Endodermal cell (in vitro differentiated cells): ENCODE data around the gene SLC22A17. TPM values are rescaled to one million over a fixed set of nuclear protein-coding genes. Genes with fewer than 3 reads are reported as not detected.

ENCODE experiments used
- DNase-seq: peaks from one replicate; pipeline ENCODE4 v3.0.0-alpha.2; 2017
- H3K27ac ChIP-seq: 2 replicates; pipeline ENCODE4 v1.5.1; 2013; ENCODE audit warnings: mild to moderate bottlenecking, low read depth, low read length, moderate library complexity
- H3K27me3 ChIP-seq: 2 replicates; pipeline ENCODE4 v1.6.1; 2013; ENCODE audit warnings: mild to moderate bottlenecking, low read length, moderate library complexity; ENCODE audit not compliant: insufficient read depth, control insufficient read depth, poor library complexity, severe bottlenecking
- H3K36me3 ChIP-seq: 2 replicates; pipeline ENCODE4 v1.7.0; 2013; ENCODE audit warnings: mild to moderate bottlenecking, low read length, moderate library complexity; ENCODE audit not compliant: control insufficient read depth, insufficient read depth
- H3K4me1 ChIP-seq: one replicate; pipeline ENCODE4 v1.7.0; 2013; ENCODE audit warnings: low read length; ENCODE audit not compliant: control insufficient read depth, insufficient read depth
- H3K4me3 ChIP-seq: 2 replicates; pipeline ENCODE4 v1.5.1; 2013; ENCODE audit warnings: mild to moderate bottlenecking, low read length, moderate library complexity
- H3K9ac ChIP-seq: 2 replicates; pipeline ENCODE4 v1.6.1; 2013; ENCODE audit warnings: mild to moderate bottlenecking, low read length, moderate library complexity; ENCODE audit not compliant: poor library complexity, severe bottlenecking; ENCODE audit errors: extremely low read depth
- H3K9me3 ChIP-seq: 2 replicates; pipeline ENCODE4 v1.6.1; 2013; ENCODE audit warnings: mild to moderate bottlenecking, low read length, moderate library complexity; ENCODE audit not compliant: control insufficient read depth
- H3K27ac Mint-ChIP-seq: 2 replicates; pipeline ENCODE4 v1.8.0; 2020; ENCODE audit warnings: mixed read lengths
- H3K27me3 Mint-ChIP-seq: 2 replicates; pipeline ENCODE4 v1.8.0; 2021; ENCODE audit warnings: mild to moderate bottlenecking, mixed read lengths; ENCODE audit not compliant: insufficient read depth
- H3K36me3 Mint-ChIP-seq: 2 replicates; pipeline ENCODE4 v1.8.0; 2020; ENCODE audit warnings: low read depth, mixed read lengths
- H3K4me1 Mint-ChIP-seq: 2 replicates; pipeline ENCODE4 v1.8.0; 2020; ENCODE audit warnings: mixed read lengths
- H3K4me3 Mint-ChIP-seq: 2 replicates; pipeline ENCODE4 v1.8.0; 2020; ENCODE audit warnings: mild to moderate bottlenecking, moderate library complexity, mixed read lengths
- H3K9me3 Mint-ChIP-seq: 2 replicates; pipeline ENCODE4 v1.8.0; 2020; ENCODE audit warnings: mild to moderate bottlenecking, mixed read lengths
- CTCF ChIP-seq: fragments of 200-600 bp; sonication (generic); conservative IDR thresholded peaks from 2 replicates; pipeline ENCODE4 v1.5.0; 2021; ENCODE audit warnings: antibody characterized with exemption, mild to moderate bottlenecking
- WGBS, 2 experiments: methylation state at CpG; one replicate each; pipeline versions ENCODE4 v1.1.5 to v1.1.7; 2013; ENCODE audit warnings: missing lambda C conversion rate in 2 of 2, mixed read lengths in 1 of 2; ENCODE audit not compliant: insufficient coverage in 1 of 2, insufficient read length in 1 of 2; 5-methylcytosine and 5-hydroxymethylcytosine counted together
- total RNA-seq, 2 donors: library from RNA; stranded (reverse); fragmentation: NEBNext Ultra II Directional in 1 of 2; extraction: Animal tissue kit (Norgen Biotek cat#: 25700) in 1 of 2; gene quantifications; 2 replicates in 1 of 2; 3 replicates in 1 of 2; pipeline ENCODE4 v1.2.1, GENCODE V29; 2021

The SLC22A17 gene
- total RNA-seq, 2 donors from 2014 or later = 49.9 to 89.0 TPM

DNA sequence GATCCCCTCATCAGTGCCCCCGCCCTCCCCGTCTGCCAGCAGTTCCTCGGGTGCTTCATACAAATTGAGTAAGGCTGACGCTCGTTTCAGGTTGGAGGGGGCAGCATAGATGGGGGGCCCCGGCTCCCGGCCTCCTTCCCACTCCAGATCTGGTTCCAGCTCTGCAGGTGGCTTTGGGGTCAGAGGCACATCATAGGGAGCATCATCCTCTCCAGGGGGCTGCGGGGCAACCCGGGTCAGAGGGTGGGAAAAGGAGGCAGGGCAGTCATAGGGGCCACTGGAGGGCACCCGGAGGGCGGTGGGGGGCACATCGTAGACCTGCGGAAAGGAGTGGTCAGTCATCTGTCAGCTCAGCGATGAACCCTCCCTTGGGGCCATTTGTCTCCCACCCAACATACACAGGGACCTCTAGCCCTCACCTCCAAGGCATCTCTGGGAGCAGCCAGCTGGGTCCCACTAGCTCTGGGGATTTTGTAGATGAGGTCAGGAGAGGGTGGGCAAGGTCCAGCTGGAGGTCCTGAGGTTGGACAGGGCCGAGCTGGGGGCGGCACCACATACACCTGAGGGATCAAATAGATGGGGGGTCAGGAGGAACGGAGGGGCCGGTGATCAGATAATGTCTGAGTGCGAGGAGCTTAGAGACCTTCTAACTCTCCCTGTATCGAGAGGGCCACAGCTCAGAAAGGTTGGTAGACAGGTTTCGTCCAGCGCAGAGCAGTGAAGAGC is 7.2 kb upstream of the SLC22A17 start:
- Mint-ChIP-seq H3K4me3 (no peak overlapping the region), H3K4me1 (peaks cover 29% of the 10 kb centered on the region), H3K27me3 (peaks cover 3% of the 10 kb centered on the region), H3K9me3 (no peaks in the 10 kb centered on the region), H3K36me3 (peaks cover 44% of the 10 kb centered on the region), H3K27ac (no peak overlapping the region)
- TF ChIP-seq CTCF = no peak
- H3K9me3 ChIP-seq = no peaks in the 10 kb centered on the region
- peaks cover 57% of the 10 kb centered on the region for H3K36me3 ChIP-seq
- no peak overlapping the region for H3K9ac ChIP-seq
- H3K27me3 ChIP-seq = no peaks in the 10 kb centered on the region
- 95% methylated on average over 10 to 22 of the region's 22 CpGs for WGBS, 2 experiments
- no peak overlapping the region for H3K4me3 ChIP-seq
- no peak for DNase-seq
- peaks cover 5% of the 10 kb centered on the region for H3K4me1 ChIP-seq
- H3K27ac ChIP-seq = no peak overlapping the region

DNA sequence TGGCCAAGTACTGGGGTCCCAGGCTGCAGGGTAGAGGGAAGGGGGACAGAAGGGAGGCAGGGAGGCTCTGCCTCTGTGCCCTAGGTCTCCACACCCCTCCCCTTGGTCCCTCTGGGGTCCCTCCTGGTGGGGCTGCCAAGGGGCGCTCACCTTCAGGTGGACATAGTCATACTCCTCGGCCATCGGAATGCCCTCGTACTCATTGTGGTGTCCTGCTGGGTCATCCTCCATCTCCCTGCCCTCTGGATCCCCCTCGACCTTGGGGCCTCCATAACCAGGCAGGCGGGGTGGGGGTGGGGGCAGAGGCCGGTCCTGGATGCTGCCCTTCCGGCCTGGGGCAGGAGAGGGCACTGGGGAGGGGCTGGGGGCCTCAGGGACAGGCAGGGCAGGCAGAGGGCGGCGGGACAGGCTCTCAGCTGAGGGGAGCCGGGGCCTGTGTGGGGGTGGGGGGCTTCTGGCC is 6.5 kb upstream of the SLC22A17 start:
- no peak overlapping the region for H3K4me3 ChIP-seq
- H3K27ac ChIP-seq = peak overlapping the region; percentile 38
- H3K4me3 Mint-ChIP-seq = no peak overlapping the region
- H3K27me3 Mint-ChIP-seq = peaks cover 10% of the 10 kb centered on the region
- H3K9ac ChIP-seq = no peak overlapping the region
- no peak overlapping the region for H3K27ac Mint-ChIP-seq
- no peaks in the 10 kb centered on the region for H3K9me3 ChIP-seq
- peaks cover 41% of the 10 kb centered on the region for H3K36me3 Mint-ChIP-seq
- H3K4me1 ChIP-seq = peaks cover 5% of the 10 kb centered on the region
- no peaks in the 10 kb centered on the region for H3K27me3 ChIP-seq
- no peak for TF ChIP-seq CTCF
- H3K36me3 ChIP-seq = peaks cover 57% of the 10 kb centered on the region
- H3K9me3 Mint-ChIP-seq = no peaks in the 10 kb centered on the region
- H3K4me1 Mint-ChIP-seq = peaks cover 24% of the 10 kb centered on the region
- 97 to 100% methylated on average over 2 to 11 of the region's 11 CpGs for WGBS, 2 experiments
- DNase-seq = no peak

DNA sequence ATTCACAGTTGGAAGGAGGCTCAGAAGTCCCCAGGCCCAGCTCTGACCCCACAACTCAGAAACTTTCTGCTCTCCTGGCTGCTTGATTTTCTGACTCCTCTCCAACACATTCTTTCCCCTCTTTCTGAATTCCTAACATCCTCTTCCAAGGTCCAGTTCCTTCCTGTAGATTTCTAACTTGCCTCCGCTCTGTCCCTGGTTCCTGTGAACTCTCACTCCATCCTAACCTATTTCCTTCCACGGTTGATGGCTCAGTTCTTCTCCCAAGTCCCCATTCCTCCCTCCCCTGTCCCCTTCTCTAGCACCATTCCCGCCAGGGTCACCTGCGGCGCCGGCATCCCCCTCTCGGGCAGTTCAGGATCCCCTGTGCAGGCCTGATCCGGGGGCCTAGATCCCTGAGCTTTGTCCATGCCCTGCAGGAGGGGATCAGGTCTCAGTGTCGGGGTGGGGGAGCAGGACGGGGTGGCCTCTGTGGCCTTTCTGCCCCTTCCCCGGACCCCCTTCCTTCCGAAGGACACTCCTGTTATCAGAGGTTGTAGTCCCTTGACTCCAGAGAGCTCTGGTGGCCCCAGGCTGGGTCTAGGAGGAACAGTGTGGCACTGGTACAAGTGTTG is 6.0 kb upstream of the SLC22A17 start:
- Histone ChIP-seq H3K9me3 (no peaks in the 10 kb centered on the region), H3K9ac (peak overlapping the region; percentile 15), H3K4me3 (no peak overlapping the region), H3K4me1 (peaks cover 5% of the 10 kb centered on the region), H3K27ac (peak overlapping the region; percentile 38), H3K27me3 (no peaks in the 10 kb centered on the region), H3K36me3 (peaks cover 55% of the 10 kb centered on the region)
- Mint-ChIP-seq H3K27ac (peak overlapping the region; percentile 87), H3K4me3 (peak overlapping the region; percentile 17), H3K4me1 (peaks cover 21% of the 10 kb centered on the region), H3K9me3 (no peaks in the 10 kb centered on the region), H3K36me3 (peaks cover 37% of the 10 kb centered on the region), H3K27me3 (peaks cover 15% of the 10 kb centered on the region)
- DNase-seq = no peak
- TF ChIP-seq CTCF = no peak
- 93 to 97% methylated on average over 11 to 12 of the region's 12 CpGs for WGBS, 2 experiments
